ENCODE data around the gene ITGAE. TPM values are rescaled to one million over a fixed set of nuclear protein-coding genes. Genes with fewer than 3 reads are reported as not detected.

ITGAE gene
- total RNA-seq, 2 donors from 2014 or later: 16.2 to 27.6 TPM

- Histone ChIP-seq H3K4me1 (replicated peaks) (no peaks in the 10 kb centered on the region), H3K9me3 (no peaks in the 10 kb centered on the region), H3K4me3 (no peak overlapping the region), H3K36me3 (no peaks in the 10 kb centered on the region), H3K27ac (no peak overlapping the region), H3K27me3 (replicated peaks; ENCODE audit: insufficient read depth) (no peaks in the 10 kb centered on the region)
- DNase-seq (ENCODE audit: low spot score): no peak
- TF ChIP-seq POLR2A (IDR thresholded peaks at IDR 0.05): no peak
- no peak for TF ChIP-seq POLR2AphosphoS5 (IDR thresholded peaks at IDR 0.05)
- no peak for TF ChIP-seq CTCF (IDR thresholded peaks at IDR 0.05)
- 70% methylated on average over 12 of the region's 12 CpGs for WGBS
- intact Hi-C loops (cut with DNase I): no loop called here
Measured at GRCh38 chr17:3753624-3754023, 47.4 kb downstream of the ITGAE start.

GRCh38 chr17:3751836-3752235, 49.2 kb downstream of the ITGAE start:
- no peaks in the 10 kb centered on the region for H3K36me3 ChIP-seq
- H3K27me3 ChIP-seq (replicated peaks; ENCODE audit: insufficient read depth): no peaks in the 10 kb centered on the region
- intact Hi-C loops (cut with DNase I): no loop called here
- WGBS: 95% methylated on average over 15 of the region's 15 CpGs
- H3K27ac ChIP-seq: no peak overlapping the region
- no peaks in the 10 kb centered on the region for H3K4me1 ChIP-seq (replicated peaks)
- no peaks in the 10 kb centered on the region for H3K9me3 ChIP-seq
- TF ChIP-seq POLR2A (IDR thresholded peaks at IDR 0.05) (no peak), CTCF (IDR thresholded peaks at IDR 0.05) (no peak), POLR2AphosphoS5 (IDR thresholded peaks at IDR 0.05) (no peak)
- no peak overlapping the region for H3K4me3 ChIP-seq
- no peak for DNase-seq (ENCODE audit: low spot score)

DNA sequence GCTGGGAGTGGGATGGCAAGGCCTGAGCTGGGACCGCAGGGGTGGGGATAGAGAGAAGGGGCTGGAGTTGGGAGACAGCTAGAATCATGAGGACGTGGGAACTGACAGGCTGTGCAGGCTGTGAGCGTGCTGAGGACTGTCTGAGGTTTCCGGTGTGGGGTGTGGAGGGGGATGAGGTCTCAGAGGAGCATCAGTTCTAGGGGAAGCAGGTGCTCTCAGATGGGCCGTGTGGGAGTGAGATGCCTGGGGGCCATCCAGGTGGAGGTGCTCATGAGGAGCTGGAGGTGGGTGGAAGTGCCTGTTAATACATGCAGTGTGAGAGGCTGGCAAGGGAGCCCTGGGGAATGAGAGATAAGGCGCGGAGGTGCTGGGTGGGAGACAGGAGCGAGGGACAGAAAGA, 50.1 kb downstream of the ITGAE start:
- Histone ChIP-seq H3K27me3 (replicated peaks; ENCODE audit: insufficient read depth) (no peaks in the 10 kb centered on the region), H3K9me3 (no peaks in the 10 kb centered on the region), H3K4me1 (replicated peaks) (no peaks in the 10 kb centered on the region), H3K27ac (no peak overlapping the region), H3K4me3 (no peak overlapping the region), H3K36me3 (no peaks in the 10 kb centered on the region)
- DNase-seq (ENCODE audit: low spot score): no peak
- TF ChIP-seq POLR2A (IDR thresholded peaks at IDR 0.05): no peak
- no peak for TF ChIP-seq CTCF (IDR thresholded peaks at IDR 0.05)
- no peak for TF ChIP-seq POLR2AphosphoS5 (IDR thresholded peaks at IDR 0.05)
- 75% methylated on average over 8 of the region's 8 CpGs for WGBS
- intact Hi-C loops (cut with DNase I): no loop called here

DNA sequence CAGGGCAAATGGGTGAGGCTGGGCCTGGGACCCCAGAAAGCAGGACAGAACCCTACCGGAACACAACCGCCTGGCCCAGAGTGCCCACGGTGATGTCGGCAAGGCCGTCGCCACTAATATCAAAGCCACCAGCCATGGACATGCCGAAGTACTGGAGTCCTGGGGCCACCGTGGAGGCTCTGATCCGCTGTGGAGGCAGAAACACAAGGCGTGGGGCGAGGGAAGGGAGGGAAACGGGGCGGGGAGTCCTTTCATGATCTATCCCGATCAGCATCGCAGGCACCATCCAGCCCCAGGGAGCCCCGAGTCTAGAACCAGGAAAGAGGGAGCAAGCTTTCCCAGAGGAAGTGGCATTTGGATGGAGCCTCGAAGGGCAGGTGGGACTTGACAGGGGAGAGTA, 50.7 kb downstream of the ITGAE start:
- intact Hi-C loops (cut with DNase I): no loop called here

More for the DNA sequence above, 50.7 kb downstream of the ITGAE start:
- Histone ChIP-seq H3K4me3 (no peak overlapping the region), H3K36me3 (no peaks in the 10 kb centered on the region), H3K27ac (no peak overlapping the region), H3K27me3 (replicated peaks; ENCODE audit: insufficient read depth) (no peaks in the 10 kb centered on the region), H3K4me1 (replicated peaks) (no peaks in the 10 kb centered on the region), H3K9me3 (no peaks in the 10 kb centered on the region)
- WGBS: 89% methylated on average over 17 of the region's 17 CpGs
- no peak for DNase-seq (ENCODE audit: low spot score)
- TF ChIP-seq CTCF (IDR thresholded peaks at IDR 0.05) (no peak), POLR2A (IDR thresholded peaks at IDR 0.05) (no peak), POLR2AphosphoS5 (IDR thresholded peaks at IDR 0.05) (no peak)

Data from prostate gland (tissue), 2 donors.